OCI-LY3 (cell line): ENCODE measurements around the gene ESPNL.

ENCODE experiments used
- H2AFZ ChIP-seq: fragments of 200-600, 300-600 bp; shearing (Covaris generic); 2 replicates; pipeline ENCODE4 v1.6.0; 2014; ENCODE audit warnings: antibody characterized with exemption, low read depth, low read length
- H3K27ac ChIP-seq: fragments of 200-600, 300-600 bp; sonication (generic); 2 replicates; pipeline ENCODE4 v1.5.1; 2014; ENCODE audit warnings: mild to moderate bottlenecking, low read length, moderate library complexity, mixed read lengths
- H3K27me3 ChIP-seq: fragments of 200-600, 300-600 bp; sonication (generic); 2 replicates; pipeline ENCODE4 v1.6.1; 2014; ENCODE audit warnings: low read depth, low read length, mixed read lengths
- H3K36me3 ChIP-seq: fragments of 200-600, 300-600 bp; sonication (generic); replicated peaks from 2 replicates; pipeline ENCODE3; 2014; ENCODE audit warnings: low read depth, low read length, mixed read lengths
- H3K4me1 ChIP-seq: fragments of 300-600, 200-600 bp; sonication (generic); 2 replicates; pipeline ENCODE4 v1.6.1; 2014; ENCODE audit warnings: low read length, mixed read lengths
- H3K4me2 ChIP-seq: fragments of 200-600, 300-600 bp; sonication (generic); 2 replicates; pipeline ENCODE4 v1.6.1; 2014; ENCODE audit warnings: low read length, mixed read lengths
- H3K4me3 ChIP-seq: fragments of 300-600, 200-600 bp; sonication (generic); 2 replicates; pipeline ENCODE4 v1.5.1; 2014; ENCODE audit warnings: antibody characterized with exemption, mild to moderate bottlenecking, low read length, moderate library complexity
- H3K79me2 ChIP-seq: fragments of 300-600, 200-600 bp; shearing (Covaris generic); 2 replicates; pipeline ENCODE4 v1.6.1; 2014; ENCODE audit warnings: mild to moderate bottlenecking, low read length, mixed read lengths
- H3K9ac ChIP-seq: fragments of 300-600, 200-600 bp; shearing (Covaris generic); 2 replicates; pipeline ENCODE4 v1.6.0; 2014; ENCODE audit warnings: mild to moderate bottlenecking, low read length, moderate library complexity
- H3K9me3 ChIP-seq: fragments of 200-600, 300-600 bp; shearing (Covaris generic); 2 replicates; pipeline ENCODE4 v1.6.1; 2014; ENCODE audit warnings: low read length, mixed read lengths; ENCODE audit not compliant: insufficient read depth
- H4K20me1 ChIP-seq: fragments of 200-600, 300-600 bp; sonication (generic); 2 replicates; pipeline ENCODE4 v1.6.1; 2016; ENCODE audit warnings: low read length, mixed read lengths; ENCODE audit not compliant: insufficient read depth
- CTCF ChIP-seq: fragments of 200-600, 300-600 bp; sonication (generic); IDR thresholded peaks from 2 replicates; pipeline ENCODE4 v1.5.1; 2014; ENCODE audit warnings: antibody characterized with exemption, low read length, low read depth
- EZH2phosphoT487 ChIP-seq: fragments of 200-600 bp; shearing (Covaris generic); IDR thresholded peaks from 2 replicates; pipeline ENCODE4 v1.6.1; 2018; ENCODE audit warnings: antibody characterized with exemption, mixed run types, low read depth

Gene ESPNL

GRCh38 chr2:238092486-238093035 is 7.6 kb upstream of the ESPNL start:
- Histone ChIP-seq H3K27me3 (no peaks in the 10 kb centered on the region), H3K4me3 (no peak overlapping the region), H3K9ac (no peak overlapping the region), H3K9me3 (no peaks in the 10 kb centered on the region), H3K79me2 (no peaks in the 10 kb centered on the region), H3K27ac (no peak overlapping the region), H3K4me2 (no peak overlapping the region), H3K4me1 (no peaks in the 10 kb centered on the region), H2AFZ (no peak overlapping the region), H4K20me1 (no peaks in the 10 kb centered on the region), H3K36me3 (no peaks in the 10 kb centered on the region)
- TF ChIP-seq CTCF (no peak), EZH2phosphoT487 (no peak)

- no peak overlapping the region for H3K9ac ChIP-seq
- no peaks in the 10 kb centered on the region for H3K9me3 ChIP-seq
- H3K27me3 ChIP-seq: no peaks in the 10 kb centered on the region
- H3K4me1 ChIP-seq: no peaks in the 10 kb centered on the region
- no peaks in the 10 kb centered on the region for H3K36me3 ChIP-seq
- H4K20me1 ChIP-seq: no peaks in the 10 kb centered on the region
- no peaks in the 10 kb centered on the region for H3K79me2 ChIP-seq
- H3K27ac ChIP-seq: no peak overlapping the region
- H3K4me3 ChIP-seq: no peak overlapping the region
- H2AFZ ChIP-seq: no peak overlapping the region
- H3K4me2 ChIP-seq: no peak overlapping the region
- TF ChIP-seq CTCF (no peak), EZH2phosphoT487 (no peak)
Observed at GRCh38 chr2:238093181-238094140, 6.7 kb upstream of the ESPNL start.

DNA sequence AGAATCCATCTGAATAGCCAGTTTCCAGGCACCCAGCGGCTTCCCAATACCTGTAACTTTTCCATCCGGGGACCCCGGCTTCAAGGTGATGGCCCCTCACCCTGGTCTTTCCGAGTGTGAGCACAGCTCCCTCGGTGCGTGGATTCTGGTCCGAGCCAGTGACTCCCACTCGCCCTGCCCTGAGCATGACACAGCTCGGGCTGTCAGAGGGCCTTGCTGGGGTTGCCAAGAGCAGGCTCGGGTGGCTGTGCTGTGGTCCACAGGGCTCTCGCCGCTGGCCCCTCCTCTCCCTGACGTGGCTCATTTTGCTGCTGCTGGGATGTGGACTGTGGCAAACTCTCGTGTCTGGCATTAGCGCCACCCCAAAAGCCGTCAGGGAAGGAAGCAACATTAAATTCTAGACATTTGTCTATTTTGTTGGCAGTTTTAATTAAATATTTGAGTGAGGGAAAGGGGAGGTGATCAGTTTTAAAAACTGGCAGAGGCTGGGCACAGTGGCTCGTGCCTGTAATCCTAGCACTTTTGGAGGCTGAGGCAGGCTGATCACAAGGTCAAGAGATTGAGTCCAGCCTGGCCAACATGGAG is 5.6 kb upstream of the ESPNL start:
- H2AFZ ChIP-seq: no peak overlapping the region
- peaks cover 11% of the 10 kb centered on the region for H3K4me1 ChIP-seq
- H3K36me3 ChIP-seq: no peaks in the 10 kb centered on the region
- H3K4me3 ChIP-seq: no peak overlapping the region
- H4K20me1 ChIP-seq: no peaks in the 10 kb centered on the region
- no peaks in the 10 kb centered on the region for H3K27me3 ChIP-seq
- no peak overlapping the region for H3K27ac ChIP-seq
- H3K9me3 ChIP-seq: no peaks in the 10 kb centered on the region
- H3K79me2 ChIP-seq: no peaks in the 10 kb centered on the region
- H3K9ac ChIP-seq: no peak overlapping the region
- TF ChIP-seq CTCF (no peak), EZH2phosphoT487 (no peak)
- no peak overlapping the region for H3K4me2 ChIP-seq

GRCh38 chr2:238095143-238095542 is 5.0 kb upstream of the ESPNL start:
- Histone ChIP-seq H3K27me3 (no peaks in the 10 kb centered on the region), H4K20me1 (no peaks in the 10 kb centered on the region), H3K79me2 (no peaks in the 10 kb centered on the region), H3K4me1 (peaks cover 12% of the 10 kb centered on the region), H3K9me3 (no peaks in the 10 kb centered on the region), H3K9ac (no peak overlapping the region), H3K4me3 (no peak overlapping the region), H3K27ac (no peak overlapping the region), H3K4me2 (no peak overlapping the region), H2AFZ (no peak overlapping the region), H3K36me3 (no peaks in the 10 kb centered on the region)
- no peak for TF ChIP-seq EZH2phosphoT487
- TF ChIP-seq CTCF: no peak
